Testis (tissue), 2 donors: ENCODE data around the gene IL15RA.

Experiments used
- CTCF ChIP-seq, 3 experiments: fragments of 450-650 bp in 2 of 3; fragments of 200-600 bp in 1 of 3; sonication (generic) in 1 of 3; IDR thresholded peaks; one replicate each; pipeline ENCODE4 v1.5.1; 2016 to 2019; ENCODE audit warnings: antibody characterized with exemption in 3 of 3, mild to moderate bottlenecking in 2 of 3, moderate library complexity in 1 of 3
- POLR2A ChIP-seq: fragments of 450-650 bp; IDR thresholded peaks from one replicate; pipeline ENCODE4 v1.6.1; 2017; ENCODE audit warnings: antibody characterized with exemption, mild to moderate bottlenecking, moderate library complexity

DNA sequence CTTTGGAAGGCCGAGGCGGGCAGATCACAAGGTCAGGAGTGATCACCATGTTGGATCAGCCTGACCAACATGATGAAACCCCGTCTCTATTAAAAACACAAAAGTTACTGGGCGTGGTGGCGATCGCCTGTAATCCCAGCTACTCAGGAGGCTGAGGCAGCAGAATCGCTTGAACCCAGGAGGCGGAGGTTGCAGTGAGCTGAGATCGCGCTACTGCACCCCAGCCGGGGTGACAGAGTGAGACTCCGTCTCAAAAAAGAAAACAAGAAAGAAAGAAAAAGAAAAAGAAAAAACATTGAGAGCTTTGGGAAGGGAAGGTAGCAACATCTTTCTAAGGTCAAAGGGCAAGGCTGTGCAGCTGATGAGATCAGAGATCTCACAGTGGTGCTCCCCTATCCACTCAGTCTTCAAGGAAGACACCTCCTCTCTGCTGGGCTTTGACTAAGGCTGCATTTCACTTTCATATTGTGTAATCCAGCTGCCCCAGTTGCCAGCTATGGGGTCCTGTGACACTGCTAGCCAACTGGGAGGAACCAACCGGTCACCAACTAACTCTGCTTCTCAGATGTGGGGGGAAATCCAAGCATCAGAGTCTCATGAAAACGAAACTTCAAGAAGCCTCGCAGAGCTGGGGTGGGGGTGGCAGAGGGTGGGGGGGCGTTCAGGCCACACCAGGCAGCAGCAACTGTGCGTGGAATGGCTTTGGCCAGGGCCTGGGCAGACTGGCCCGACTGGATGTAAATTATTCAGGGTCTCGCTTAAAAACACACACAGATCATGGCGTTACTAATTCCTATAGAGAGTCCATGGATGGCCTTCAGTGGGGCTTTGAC, 1.5 kb downstream of the IL15RA start:
- TF ChIP-seq CTCF (IDR thresholded peaks at IDR 0.05) (no peak), POLR2A (no peak)
